ENCODE results near the gene LDLRAD3. TPM values are rescaled to one million over a fixed set of nuclear protein-coding genes. Genes with fewer than 3 reads are reported as not detected.

LDLRAD3 gene
- total and polyA plus RNA-seq, 10 donors, result 1.5 to 9.6 (median 8.1) TPM

DNA sequence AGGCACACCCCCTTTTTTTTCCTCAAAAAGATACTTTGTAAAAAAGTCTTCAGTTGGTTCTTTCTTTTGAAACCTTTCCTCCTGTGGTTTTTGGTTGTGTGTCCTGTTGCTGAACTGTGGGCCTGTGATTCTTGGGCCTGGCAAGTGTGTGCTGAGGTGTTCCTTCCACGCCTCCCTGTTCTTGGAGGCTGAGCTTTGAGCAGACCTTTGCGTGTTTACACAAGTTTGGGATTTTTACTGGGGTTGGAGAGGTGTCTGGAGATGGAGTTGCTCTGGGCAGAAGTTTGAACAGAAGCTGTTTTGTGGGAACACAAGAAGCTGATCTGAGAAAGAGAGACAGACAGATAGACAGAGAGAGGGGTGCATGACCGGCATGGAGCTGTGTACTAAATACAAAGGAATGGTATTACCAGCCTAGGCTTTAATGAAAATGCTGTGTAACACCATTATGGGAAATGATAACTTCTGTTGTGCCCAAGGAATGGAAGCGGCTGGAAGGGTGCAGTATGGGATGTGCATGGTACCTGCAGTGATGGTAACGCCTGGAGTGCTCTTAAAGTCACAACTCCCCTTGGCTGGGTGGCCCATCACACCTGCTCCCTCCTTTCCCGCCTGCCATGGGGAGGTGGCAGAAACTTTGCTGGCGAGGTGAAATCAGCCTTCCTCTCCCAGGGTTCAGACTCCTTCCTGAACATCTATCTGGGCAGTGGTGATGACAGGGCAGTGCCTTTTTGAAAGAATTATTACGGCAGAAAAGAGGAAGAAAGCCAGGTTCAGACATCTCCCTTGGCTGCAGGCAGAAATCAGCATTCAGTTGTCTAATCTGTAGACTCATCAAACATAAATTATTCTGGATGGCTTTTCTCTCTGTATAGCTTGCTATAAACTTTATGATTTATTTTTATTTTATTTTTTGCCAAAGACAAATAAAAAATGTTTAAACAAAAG lies 70.4 kb downstream of the LDLRAD3 start:
- TF ChIP-seq, protein P1, sequence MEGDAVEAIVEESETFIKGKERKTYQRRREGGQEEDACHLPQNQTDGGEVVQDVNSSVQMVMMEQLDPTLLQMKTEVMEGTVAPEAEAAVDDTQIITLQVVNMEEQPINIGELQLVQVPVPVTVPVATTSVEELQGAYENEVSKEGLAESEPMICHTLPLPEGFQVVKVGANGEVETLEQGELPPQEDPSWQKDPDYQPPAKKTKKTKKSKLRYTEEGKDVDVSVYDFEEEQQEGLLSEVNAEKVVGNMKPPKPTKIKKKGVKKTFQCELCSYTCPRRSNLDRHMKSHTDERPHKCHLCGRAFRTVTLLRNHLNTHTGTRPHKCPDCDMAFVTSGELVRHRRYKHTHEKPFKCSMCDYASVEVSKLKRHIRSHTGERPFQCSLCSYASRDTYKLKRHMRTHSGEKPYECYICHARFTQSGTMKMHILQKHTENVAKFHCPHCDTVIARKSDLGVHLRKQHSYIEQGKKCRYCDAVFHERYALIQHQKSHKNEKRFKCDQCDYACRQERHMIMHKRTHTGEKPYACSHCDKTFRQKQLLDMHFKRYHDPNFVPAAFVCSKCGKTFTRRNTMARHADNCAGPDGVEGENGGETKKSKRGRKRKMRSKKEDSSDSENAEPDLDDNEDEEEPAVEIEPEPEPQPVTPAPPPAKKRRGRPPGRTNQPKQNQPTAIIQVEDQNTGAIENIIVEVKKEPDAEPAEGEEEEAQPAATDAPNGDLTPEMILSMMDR (IDR thresholded peaks at IDR 0.05 in 8 of 11, conservative IDR thresholded peaks at IDR 0.05 in 3 of 11), result no peak
- TF ChIP-seq POLR2AphosphoS5 (IDR thresholded peaks at IDR 0.05) (no peak), POLR2A (IDR thresholded peaks at IDR 0.05) (no peak)
- Histone ChIP-seq H3K4me1 (peaks cover 0 to 5% (median 0%) of the 10 kb centered on the region in 6 donors), H3K4me3 (no peak overlapping the region), H3K9me3 (no peaks in the 10 kb centered on the region), H3K27me3 (replicated peaks in 1 of 7) (no peaks in the 10 kb centered on the region), H3K27ac (no peak overlapping the region), H3K36me3 (no peaks in the 10 kb centered on the region)
- no peak for DNase-seq
- intact Hi-C loops (cut with DNase I; ENCODE audit: low total_unique reads), result no loop called here
- 59 to 69% (median 63%) methylated on average over 8 of the region's 8 CpGs for WGBS, 5 donors

- intact Hi-C loops (cut with DNase I; ENCODE audit: low total_unique reads), result no loop called here
- Histone ChIP-seq H3K9me3 (no peaks in the 10 kb centered on the region), H3K4me1 (peaks cover 0 to 5% (median 0%) of the 10 kb centered on the region in 6 donors), H3K4me3 (no peak overlapping the region), H3K36me3 (no peaks in the 10 kb centered on the region), H3K27ac (no peak overlapping the region), H3K27me3 (replicated peaks in 1 of 7) (no peaks in the 10 kb centered on the region)
- TF ChIP-seq, protein P1 (IDR thresholded peaks at IDR 0.05 in 8 of 11, conservative IDR thresholded peaks at IDR 0.05 in 3 of 11), result no peak
- TF ChIP-seq POLR2AphosphoS5 (IDR thresholded peaks at IDR 0.05) (no peak), POLR2A (IDR thresholded peaks at IDR 0.05) (no peak)
- no peak for DNase-seq
- 77 to 92% (median 88%) methylated on average over 14 of the region's 14 CpGs for WGBS, 5 donors
These were observed 71.2 kb downstream of the LDLRAD3 start for GRCh38 chr11:36014898-36015665.

DNA sequence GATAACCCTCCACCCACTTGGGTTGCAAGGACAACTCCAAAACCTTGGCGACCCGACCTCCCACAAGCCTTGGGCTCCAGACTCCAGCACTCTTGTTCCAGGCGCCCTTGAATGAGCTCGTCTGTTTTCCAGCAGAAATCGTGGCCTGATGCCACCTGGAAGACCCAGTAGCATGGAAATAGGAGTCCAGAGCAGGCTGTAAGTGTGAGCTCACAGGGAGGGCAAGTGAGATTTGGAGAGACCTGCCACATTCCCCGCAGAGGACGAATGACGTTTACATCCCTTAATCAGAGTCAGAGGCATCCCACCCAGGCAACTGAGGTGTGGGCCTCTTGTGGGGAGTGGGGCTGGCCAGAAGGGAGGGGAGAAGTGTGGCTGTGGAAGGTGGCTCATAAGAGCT lies 71.9 kb downstream of the LDLRAD3 start:
- H3K36me3 ChIP-seq, result no peaks in the 10 kb centered on the region
- no peaks in the 10 kb centered on the region for H3K27me3 ChIP-seq (replicated peaks in 1 of 7)
- peaks cover 0 to 5% (median 0%) of the 10 kb centered on the region in 6 donors for H3K4me1 ChIP-seq
- H3K9me3 ChIP-seq, result no peaks in the 10 kb centered on the region
- intact Hi-C loops (cut with DNase I; ENCODE audit: low total_unique reads), result no loop called here
- no peak overlapping the region for H3K4me3 ChIP-seq
- no peak for DNase-seq
- H3K27ac ChIP-seq, result no peak overlapping the region
- no peak for TF ChIP-seq POLR2AphosphoS5 (IDR thresholded peaks at IDR 0.05)
- TF ChIP-seq, protein P1 (IDR thresholded peaks at IDR 0.05 in 8 of 11, conservative IDR thresholded peaks at IDR 0.05 in 3 of 11), result no peak
- no peak for TF ChIP-seq POLR2A (IDR thresholded peaks at IDR 0.05)
- WGBS, 5 donors, result 78 to 83% (median 81%) methylated on average over 8 of the region's 8 CpGs

- intact Hi-C loops (cut with DNase I; ENCODE audit: low total_unique reads), result no loop called here
These were observed 72.4 kb downstream of the LDLRAD3 start for GRCh38 chr11:36016263-36016662.

More at GRCh38 chr11:36016263-36016662, 72.4 kb downstream of the LDLRAD3 start:
- Histone ChIP-seq H3K4me1 (peaks cover 0 to 5% (median 0%) of the 10 kb centered on the region in 6 donors), H3K36me3 (no peaks in the 10 kb centered on the region), H3K27me3 (replicated peaks in 1 of 7) (no peaks in the 10 kb centered on the region), H3K27ac (no peak overlapping the region), H3K4me3 (no peak overlapping the region), H3K9me3 (no peaks in the 10 kb centered on the region)
- DNase-seq, result no peak
- TF ChIP-seq, protein P1 (IDR thresholded peaks at IDR 0.05 in 8 of 11, conservative IDR thresholded peaks at IDR 0.05 in 3 of 11), result no peak
- TF ChIP-seq POLR2AphosphoS5 (IDR thresholded peaks at IDR 0.05), result no peak
- TF ChIP-seq POLR2A (IDR thresholded peaks at IDR 0.05), result no peak
- WGBS, 5 donors, result 70 to 91% (median 89%) methylated on average over 3 of the region's 3 CpGs

Data from spleen (tissue), 11 donors.